Right hindlimb (tissue), 1 donor: ENCODE data around the gene ZP3.
A peak's percentile ranks its signal among the peaks of the same experiment; 100 is the strongest.
"Not testable (repeated sequence)": the region's sequence is repeated elsewhere in the genome, so short reads cannot be mapped to it uniquely, and the experiment has no call there.

Experiments
- DNase-seq: peaks from one replicate; pipeline ENCODE4 v3.0.0-alpha.2; 2018

ZP3 gene

GRCh38 chr7:76407718-76408117 lies 17.0 kb upstream of the ZP3 start:
- DNase-seq, result no peak

- no peak for DNase-seq
Observed at GRCh38 chr7:76408121-76408560, 16.6 kb upstream of the ZP3 start.

DNA sequence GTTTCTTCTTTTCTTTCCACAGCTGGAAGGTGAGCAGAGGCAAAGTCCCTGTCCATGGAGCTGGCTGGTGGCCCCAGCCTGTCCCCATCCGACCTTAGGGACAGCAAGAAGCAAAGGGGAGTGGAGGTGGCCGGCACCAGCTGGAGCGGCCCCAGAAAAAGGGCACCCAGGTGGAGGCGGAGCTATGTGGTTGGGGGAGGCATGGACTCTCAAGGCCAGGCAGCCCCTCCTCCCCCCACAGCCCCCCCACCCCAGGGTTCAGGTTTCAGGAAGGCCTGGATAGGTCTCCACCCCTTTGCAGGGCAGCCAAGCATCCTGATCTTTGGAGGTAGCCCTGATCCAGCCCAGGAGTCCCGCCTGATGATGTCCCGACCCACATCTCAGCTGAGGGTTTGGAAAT lies 15.2 kb upstream of the ZP3 start, which contains the start of gene SSC4D:
Gene SSC4D, minus strand, starts transcription at position 161 of the 400 bp plus-strand sequence. CDS start 5,258 bp downstream, outside the sequence.
- no peak for DNase-seq

GRCh38 chr7:76411626-76412025 lies 13.1 kb upstream of the ZP3 start:
- no peak for DNase-seq

DNA sequence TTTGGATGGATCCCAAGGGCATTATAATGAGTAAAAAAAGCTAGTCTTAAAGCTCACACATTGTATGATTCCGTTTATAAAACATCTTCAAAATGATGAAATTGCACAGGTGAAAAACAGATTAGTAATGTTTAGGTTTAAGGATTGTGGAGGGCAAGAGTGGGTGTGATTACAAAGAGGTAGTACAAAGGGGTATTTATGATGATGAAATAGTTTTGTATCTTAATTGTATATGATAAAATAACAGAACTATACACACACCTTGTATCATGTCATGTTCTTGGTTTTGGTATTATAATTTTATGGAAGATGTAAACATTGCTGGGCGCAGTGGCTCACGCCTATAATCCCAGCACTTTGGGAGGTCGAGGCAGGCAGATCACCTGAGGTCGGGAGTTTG lies 12.5 kb upstream of the ZP3 start:
- no peak for DNase-seq

DNA sequence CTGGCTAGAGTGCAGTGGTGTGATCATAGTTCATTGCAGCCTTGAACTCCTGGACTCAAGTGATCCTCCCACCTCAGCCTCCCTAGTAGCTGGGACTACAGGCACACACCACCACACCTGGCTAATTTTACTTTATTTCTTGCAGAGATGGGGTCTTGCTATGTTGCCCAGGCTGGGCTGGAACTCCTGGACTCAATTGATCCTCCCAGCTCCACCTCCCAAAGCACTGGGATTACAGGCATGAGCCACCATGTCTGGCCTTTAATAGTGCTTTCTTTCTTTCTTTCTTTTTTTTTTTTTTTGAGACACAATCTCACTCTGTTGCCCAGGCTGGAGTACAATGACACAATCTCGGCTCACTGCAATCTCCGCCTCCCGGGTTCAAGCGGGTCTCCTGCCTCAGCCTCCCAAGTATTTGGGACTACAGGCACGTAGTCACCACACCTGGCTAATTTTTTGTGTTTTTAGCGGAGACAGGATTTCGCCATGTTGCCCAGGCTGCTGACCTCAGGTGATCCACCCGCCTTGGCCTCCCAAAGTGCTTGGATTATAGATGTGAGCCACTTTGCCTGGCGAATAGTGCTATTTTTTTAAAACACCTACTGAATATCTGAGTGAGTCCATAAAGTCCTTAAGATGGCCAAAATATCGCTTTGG lies 7.0 kb upstream of the ZP3 start:
- not testable (repeated sequence) for DNase-seq

GRCh38 chr7:76421097-76421496 lies 3.7 kb upstream of the ZP3 start:
- not testable (repeated sequence) for DNase-seq

- DNase-seq, result no peak
Observed at GRCh38 chr7:76423666-76424412, 911 bp upstream of the ZP3 start.

DNA sequence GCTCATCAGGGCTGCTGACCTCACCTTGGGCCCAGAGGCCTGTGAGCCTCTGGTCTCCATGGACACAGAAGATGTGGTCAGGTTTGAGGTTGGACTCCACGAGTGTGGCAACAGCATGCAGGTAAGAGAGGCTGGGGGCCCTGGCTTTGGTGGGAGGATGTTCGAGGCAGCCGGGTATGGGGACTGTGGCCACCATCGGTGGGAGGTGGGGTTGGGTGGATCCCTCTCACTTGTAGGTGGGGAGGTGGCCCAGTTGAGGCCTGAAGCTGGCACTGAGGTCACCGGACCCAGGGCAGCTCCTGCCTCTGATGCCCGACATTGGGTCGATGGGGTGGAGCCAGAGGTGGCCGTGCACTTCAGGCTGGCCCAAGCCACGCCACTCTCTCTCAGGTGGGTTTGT lies 406 bp downstream of the ZP3 start:
- no peak for DNase-seq

- not testable (repeated sequence) for DNase-seq
Observed at GRCh38 chr7:76425558-76425957, 808 bp downstream of the ZP3 start.

GRCh38 chr7:76426246-76426645 lies 1.5 kb downstream of the ZP3 start:
- no peak for DNase-seq

GRCh38 chr7:76427635-76428034 lies 2.9 kb downstream of the ZP3 start:
- DNase-seq, result no peak

GRCh38 chr7:76428149-76428823 lies 3.5 kb downstream of the ZP3 start:
- DNase-seq, result no peak

DNA sequence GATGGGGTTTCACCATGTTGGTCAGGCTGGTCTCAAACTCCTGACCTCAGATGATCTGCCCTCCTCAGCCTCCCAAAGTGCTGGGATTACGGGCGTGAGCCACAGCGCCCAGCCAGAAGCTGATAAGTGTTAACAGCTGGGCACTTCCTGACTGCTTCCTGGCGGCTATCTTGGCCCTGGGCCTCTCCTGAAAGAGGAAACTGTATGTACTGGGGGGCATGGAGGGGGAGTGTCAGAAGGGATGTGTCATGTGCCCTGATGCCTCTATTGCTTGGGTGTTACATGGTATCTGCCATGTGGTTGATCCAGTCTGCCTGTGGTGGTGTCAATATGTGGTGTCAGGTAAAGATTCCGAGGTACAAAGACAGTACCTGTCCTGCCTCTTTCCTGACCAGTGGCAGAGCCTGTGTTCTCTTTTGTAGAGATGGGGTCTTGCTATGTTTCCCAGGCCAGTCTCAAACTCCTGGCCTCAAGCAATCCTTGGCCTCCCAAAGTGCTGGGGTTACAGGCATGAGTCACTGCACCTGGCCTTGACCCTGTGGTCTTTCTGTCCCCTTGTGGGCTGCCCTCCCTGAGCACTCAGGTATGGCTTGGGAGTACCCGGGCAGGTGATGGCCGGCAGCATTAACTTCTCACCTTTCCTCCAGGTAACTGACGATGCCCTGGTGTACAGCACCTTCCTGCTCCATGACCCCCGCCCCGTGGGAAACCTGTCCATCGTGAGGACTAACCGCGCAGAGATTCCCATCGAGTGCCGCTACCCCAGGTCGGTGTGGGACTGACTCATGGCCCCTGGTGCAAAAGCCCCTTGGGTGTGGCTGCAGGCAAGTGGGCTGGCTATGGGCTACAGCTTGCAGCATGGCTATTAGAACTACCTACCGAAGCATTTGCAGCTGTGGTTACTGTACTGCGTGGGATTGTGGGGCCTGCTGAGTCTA lies 4.4 kb downstream of the ZP3 start:
- DNase-seq, result no peak

GRCh38 chr7:76430211-76430610 lies 5.5 kb downstream of the ZP3 start:
- DNase-seq, result no peak

GRCh38 chr7:76430836-76431235 lies 6.1 kb downstream of the ZP3 start:
- DNase-seq, result no peak

GRCh38 chr7:76437873-76438272 lies 13.1 kb downstream of the ZP3 start:
- DNase-seq, result peak; percentile 68

DNA sequence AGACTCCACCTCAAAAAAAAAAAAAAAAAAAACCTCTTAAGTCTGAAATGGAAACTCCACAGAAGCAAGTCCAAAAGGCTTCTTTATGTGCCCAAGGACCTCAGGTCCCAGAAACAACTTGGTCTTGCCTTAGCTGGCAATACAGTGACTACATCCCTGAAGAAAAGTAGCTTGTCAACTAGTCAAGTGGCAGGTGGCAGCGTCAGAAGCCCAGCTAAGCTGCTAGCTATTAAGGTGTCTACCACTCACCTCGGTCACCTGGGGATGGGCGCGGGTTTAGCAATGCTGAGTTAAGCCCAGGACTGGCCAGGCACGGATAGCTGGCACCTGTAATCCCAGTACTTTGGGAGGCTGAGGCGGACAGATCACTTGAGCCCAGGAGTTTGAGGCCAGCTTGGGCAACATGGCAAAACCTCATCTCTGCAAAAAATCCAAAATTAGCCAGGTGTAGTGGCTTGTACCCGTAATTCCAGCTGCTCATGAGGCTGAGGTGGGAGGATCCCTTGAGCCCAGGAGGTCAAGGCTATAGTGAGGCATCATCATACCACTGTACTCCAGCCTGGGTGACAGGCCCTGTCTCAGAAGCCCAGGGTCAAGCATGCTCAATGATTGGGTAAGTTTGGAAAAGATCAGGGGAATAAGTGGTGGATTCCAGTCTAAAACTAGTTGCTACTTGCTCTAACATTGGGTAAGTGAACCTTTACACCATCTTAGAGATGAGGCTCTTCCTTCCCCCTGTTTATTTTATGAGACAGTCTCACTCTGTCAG lies 14.6 kb downstream of the ZP3 start:
- not testable (repeated sequence) for DNase-seq

DNA sequence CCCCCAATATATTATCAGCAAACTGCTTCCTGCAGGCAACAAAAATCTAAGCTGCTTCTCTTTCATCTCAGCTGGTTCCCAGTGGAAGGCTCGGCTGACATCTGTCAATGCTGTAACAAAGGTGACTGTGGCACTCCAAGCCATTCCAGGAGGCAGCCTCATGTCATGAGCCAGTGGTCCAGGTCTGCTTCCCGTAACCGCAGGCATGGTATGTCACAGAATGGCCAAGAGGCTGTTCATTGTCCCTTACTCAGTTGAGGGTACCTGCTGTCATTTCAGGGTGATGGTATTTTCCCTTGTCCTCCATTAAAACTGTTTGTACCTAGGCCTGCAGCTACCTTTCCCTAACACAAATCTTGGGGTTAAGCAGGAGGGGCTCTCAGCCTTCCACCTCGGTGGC lies 15.7 kb downstream of the ZP3 start:
- not testable (repeated sequence) for DNase-seq

GRCh38 chr7:76441792-76442191 lies 17.0 kb downstream of the ZP3 start:
- not testable (repeated sequence) for DNase-seq

GRCh38 chr7:76442664-76443446 lies 18.1 kb downstream of the ZP3 start:
- not testable (repeated sequence) for DNase-seq
